ENCODE data around the gene ATXN7. TPM values are rescaled to one million over a fixed set of nuclear protein-coding genes. Genes with fewer than 3 reads are reported as not detected.

The ATXN7 gene
- 100 to 1,000 TPM in 1 of 4 donors, 10 to 100 TPM in 3; 44.8 to 113 (median 51.0) TPM for total RNA-seq

DNA sequence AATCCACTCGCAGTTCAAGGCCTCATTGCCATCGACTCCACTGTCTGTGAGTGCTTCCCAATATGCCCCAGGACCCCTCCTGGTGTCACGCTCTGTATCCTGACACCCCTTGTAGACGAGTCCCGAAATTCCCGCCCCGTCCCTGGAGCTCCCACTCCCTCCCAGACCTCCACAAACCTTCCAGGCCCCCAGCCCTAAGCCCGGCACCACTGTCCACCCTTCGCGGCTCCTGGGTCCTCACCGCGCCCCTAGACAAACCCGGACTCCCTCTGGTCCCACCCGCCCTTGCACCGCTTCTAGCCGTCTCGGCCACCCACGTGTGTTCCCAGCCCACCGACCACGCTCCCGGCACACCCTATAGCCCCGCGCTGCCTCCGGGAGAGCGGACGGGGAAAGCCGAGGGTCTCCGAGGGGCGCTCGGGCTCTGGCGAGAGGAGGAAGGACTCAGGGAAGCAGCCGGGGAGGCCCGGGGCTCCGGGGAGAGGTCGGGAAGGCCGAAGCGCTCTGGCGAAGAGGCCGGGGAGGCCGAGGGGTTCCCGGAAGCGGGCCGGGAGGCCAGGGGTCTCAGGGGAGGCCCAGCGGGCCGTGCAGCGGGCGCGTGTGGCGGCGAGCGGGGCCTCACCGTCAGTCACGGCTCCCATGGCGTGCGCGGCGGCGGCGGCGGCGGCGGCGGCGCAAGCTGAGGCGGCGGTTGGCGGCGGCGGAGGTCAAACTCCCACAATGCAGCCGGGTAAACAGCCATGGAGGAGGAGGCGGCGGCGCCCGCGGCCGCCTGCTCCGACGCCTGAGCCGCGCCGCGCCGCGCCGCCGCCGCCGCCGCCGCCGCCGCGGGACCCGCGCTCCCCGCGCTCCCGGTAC lies at the start of gene ATXN7, which contains the start of gene THOC7:
Gene ATXN7 (plus strand): TSS at position 718 of the 858 bp plus-strand sequence. CDS start 48,732 bp downstream, outside the sequence.
Gene THOC7 (minus strand): TSS at position 656 of the 858 bp plus-strand sequence. CDS start 15 bp downstream, at position 641.
- WGBS, 2 donors (ENCODE audit: low coverage in 1 of 2), result 0% methylated on average over 52 of the region's 98 CpGs; no CpG with 5 or more reads in 1 of the 2 donors
- in situ Hi-C loops (cut with MboI; ENCODE audit: low pct_ligation_motif_present in 1 of 4, low pct_unique_long_range_greater_than_20kb in 1 of 4, low sequenced_read_pairs in 3 of 4) (no loop called here), intact Hi-C loops (cut with DNase I; ENCODE audit: low total_unique reads) (no loop called here)
- TF ChIP-seq POLR2A (IDR thresholded peaks at IDR 0.05) (no peak), EP300 (IDR thresholded peaks at IDR 0.05; ENCODE audit: low read depth) (no peak), POLR2AphosphoS5 (IDR thresholded peaks at IDR 0.05) (no peak), CTCF (IDR thresholded peaks at IDR 0.05) (no peak)
- Histone ChIP-seq H3K27me3 (no peaks in the 10 kb centered on the region), H3K36me3 (no peaks in the 10 kb centered on the region), H3K4me1 (peaks cover 0 to 29% (median 11%) of the 10 kb centered on the region in 4 donors), H3K27ac (peak within 1 kb of the TSS; percentile 89 to 99 (median 96)), H3K9me3 (no peaks in the 10 kb centered on the region), H3K4me3 (peak within 1 kb of the TSS; percentile 96 to 100 (median 99))
- peak; percentile 77 for DNase-seq

DNA sequence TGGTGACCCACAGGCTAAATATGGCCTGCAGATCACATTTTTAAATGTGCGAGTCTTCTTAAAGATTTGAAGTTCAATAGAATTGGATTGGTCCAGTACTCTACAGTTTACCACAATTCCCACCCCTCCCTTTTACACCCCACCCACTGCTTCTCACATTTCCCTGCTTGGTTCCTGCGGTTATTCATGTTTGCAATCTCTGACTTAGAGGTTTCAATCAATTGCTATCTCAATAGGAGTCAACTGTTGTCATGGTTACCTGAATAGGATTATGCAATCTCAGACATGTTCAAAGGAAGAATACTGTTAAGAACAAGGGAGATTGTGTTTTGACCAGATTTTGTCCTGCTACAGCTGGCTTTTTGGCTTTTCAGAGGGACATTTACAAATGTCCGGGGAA lies 49.4 kb upstream of the ATXN7 start:
- intact Hi-C loops (cut with DNase I; ENCODE audit: low total_unique reads) (no loop called here), in situ Hi-C loops (cut with MboI; ENCODE audit: low pct_ligation_motif_present in 1 of 4, low pct_unique_long_range_greater_than_20kb in 1 of 4, low sequenced_read_pairs in 3 of 4) (loop anchor here in 2 of 4 donors (10.0 kb wide), 1 partner anchor 459 kb away; no protein-coding TSS in a partner anchor)
- DNase-seq, result no peak
- 92 to 100% methylated on average over 2 to 3 of the region's 3 CpGs for WGBS, 2 donors (ENCODE audit: low coverage in 1 of 2)
- H3K9me3 ChIP-seq, result no peaks in the 10 kb centered on the region
- H3K27ac ChIP-seq, result no peak overlapping the region
- no peak for TF ChIP-seq POLR2A (IDR thresholded peaks at IDR 0.05)
- no peak for TF ChIP-seq CTCF (IDR thresholded peaks at IDR 0.05)
- TF ChIP-seq EP300 (IDR thresholded peaks at IDR 0.05; ENCODE audit: low read depth), result no peak
- no peak for TF ChIP-seq POLR2AphosphoS5 (IDR thresholded peaks at IDR 0.05)
- H3K27me3 ChIP-seq, result no peaks in the 10 kb centered on the region
- H3K36me3 ChIP-seq, result no peaks in the 10 kb centered on the region
- peaks cover 0 to 4% (median 2%) of the 10 kb centered on the region in 4 donors for H3K4me1 ChIP-seq
- no peak overlapping the region for H3K4me3 ChIP-seq

- Histone ChIP-seq H3K9me3 (no peaks in the 10 kb centered on the region), H3K27ac (no peak overlapping the region), H3K36me3 (no peaks in the 10 kb centered on the region), H3K4me3 (no peak overlapping the region), H3K27me3 (no peaks in the 10 kb centered on the region), H3K4me1 (peaks cover 0 to 4% (median 2%) of the 10 kb centered on the region in 4 donors)
- intact Hi-C loops (cut with DNase I; ENCODE audit: low total_unique reads) (loop anchor here (5.0 kb wide), 1 partner anchor 465 kb away; no protein-coding TSS in a partner anchor), in situ Hi-C loops (cut with MboI; ENCODE audit: low pct_ligation_motif_present in 1 of 4, low pct_unique_long_range_greater_than_20kb in 1 of 4, low sequenced_read_pairs in 3 of 4) (loop anchor here in 3 of 4 donors (5.0 to 10.0 kb wide), 2 partner anchors 462 to 465 kb away; no protein-coding TSS in a partner anchor)
- no peak for DNase-seq
- WGBS, 2 donors (ENCODE audit: low coverage in 1 of 2), result 64 to 77% methylated on average over 5 of the region's 5 CpGs
- TF ChIP-seq POLR2A (IDR thresholded peaks at IDR 0.05), result no peak
- no peak for TF ChIP-seq CTCF (IDR thresholded peaks at IDR 0.05)
- TF ChIP-seq EP300 (IDR thresholded peaks at IDR 0.05; ENCODE audit: low read depth), result no peak
- TF ChIP-seq POLR2AphosphoS5 (IDR thresholded peaks at IDR 0.05), result no peak
Observed at GRCh38 chr3:63817225-63817624, 46.4 kb upstream of the ATXN7 start.
